ENCODE data around the gene CACNB2. TPM values are rescaled to one million over a fixed set of nuclear protein-coding genes. Genes with fewer than 3 reads are reported as not detected.

Gene CACNB2
- total and polyA plus RNA-seq, 4 donors, result 0.90 to 23.9 (median 3.7) TPM

DNA sequence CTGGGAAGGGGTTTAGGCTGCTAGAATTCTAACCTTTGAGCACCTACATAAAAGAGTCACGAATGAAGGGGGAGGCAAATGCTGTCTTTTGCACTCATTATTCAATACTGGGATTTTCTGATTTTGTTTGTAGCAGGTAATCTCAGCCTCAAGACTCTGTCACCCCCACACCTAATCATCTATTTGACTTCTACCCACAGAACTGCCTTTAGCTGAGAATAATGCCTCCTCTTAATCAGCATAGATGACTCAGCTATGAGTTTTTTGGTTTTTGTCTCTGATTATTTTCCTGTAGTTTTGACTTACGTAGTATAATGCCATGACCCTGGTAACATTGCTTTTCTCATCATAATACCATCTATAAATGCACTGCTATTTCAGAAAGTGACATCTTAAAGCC, 42.7 kb upstream of the CACNB2 start:
- H3K9me3 ChIP-seq (ENCODE audit: control insufficient read depth in 4 of 4, insufficient read depth in 3 of 4, low read length in 3 of 4), result no peaks in the 10 kb centered on the region
- H3K9ac ChIP-seq (ENCODE audit: insufficient read depth in 1 of 2, low read length in 2 of 2), result no peak overlapping the region
- no peaks in the 10 kb centered on the region for H3K36me3 ChIP-seq (ENCODE audit: control insufficient read depth in 4 of 4, insufficient read depth in 4 of 4, low read length in 4 of 4)
- no peaks in the 10 kb centered on the region for H3K27me3 ChIP-seq (ENCODE audit: control insufficient read depth in 3 of 3, insufficient read depth in 3 of 3, low read length in 2 of 3)
- no peak overlapping the region for H3K4me3 ChIP-seq
- WGBS, 2 donors, result 85 to 88% methylated on average over 2 of the region's 2 CpGs
- DNase-seq, result no peak
- H3K4me1 ChIP-seq (ENCODE audit: control insufficient read depth in 5 of 5, insufficient read depth in 5 of 5, low read length in 5 of 5), result peaks cover 0 to 4% (median 0%) of the 10 kb centered on the region in 5 donors
- H3K27ac ChIP-seq (ENCODE audit: low read depth in 1 of 2, low read length in 1 of 2), result no peak overlapping the region
- ATAC-seq (ENCODE audit: insufficient read depth, low FRiP score), result no peak
- no peak for TF ChIP-seq CTCF (IDR thresholded peaks at IDR 0.05; ENCODE audit: control extremely low read depth, extremely low read depth)

DNA sequence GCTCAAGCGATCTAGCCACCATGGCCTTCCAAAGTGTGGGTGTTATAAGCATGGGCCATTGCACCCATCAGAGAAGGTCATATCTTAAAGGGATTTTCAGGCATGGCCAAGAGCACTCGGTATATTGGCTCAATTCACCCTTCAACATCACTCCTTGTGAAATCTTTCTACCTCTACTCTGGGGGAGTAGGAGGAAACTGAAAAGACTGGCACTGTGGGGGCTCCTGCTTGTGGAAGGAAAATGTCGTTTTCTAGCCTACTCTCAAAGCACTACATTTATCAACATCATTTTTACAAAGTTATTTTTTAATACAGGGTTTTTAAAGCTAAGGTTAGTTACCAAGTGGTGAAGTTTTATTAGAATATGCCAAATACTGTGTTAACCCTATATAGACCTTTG, 42.0 kb upstream of the CACNB2 start:
- DNase-seq, result no peak
- TF ChIP-seq CTCF (IDR thresholded peaks at IDR 0.05; ENCODE audit: control extremely low read depth, extremely low read depth), result no peak
- H3K9ac ChIP-seq (ENCODE audit: insufficient read depth in 1 of 2, low read length in 2 of 2), result no peak overlapping the region
- peaks cover 0 to 4% (median 0%) of the 10 kb centered on the region in 5 donors for H3K4me1 ChIP-seq (ENCODE audit: control insufficient read depth in 5 of 5, insufficient read depth in 5 of 5, low read length in 5 of 5)
- H3K4me3 ChIP-seq, result no peak overlapping the region
- H3K27me3 ChIP-seq (ENCODE audit: control insufficient read depth in 3 of 3, insufficient read depth in 3 of 3, low read length in 2 of 3), result no peaks in the 10 kb centered on the region
- no peak overlapping the region for H3K27ac ChIP-seq (ENCODE audit: low read depth in 1 of 2, low read length in 1 of 2)
- H3K36me3 ChIP-seq (ENCODE audit: control insufficient read depth in 4 of 4, insufficient read depth in 4 of 4, low read length in 4 of 4), result no peaks in the 10 kb centered on the region
- 78 to 80% methylated on average over 3 of the region's 3 CpGs for WGBS, 2 donors
- ATAC-seq (ENCODE audit: insufficient read depth, low FRiP score), result no peak
- H3K9me3 ChIP-seq (ENCODE audit: control insufficient read depth in 4 of 4, insufficient read depth in 3 of 4, low read length in 3 of 4), result no peaks in the 10 kb centered on the region

DNA sequence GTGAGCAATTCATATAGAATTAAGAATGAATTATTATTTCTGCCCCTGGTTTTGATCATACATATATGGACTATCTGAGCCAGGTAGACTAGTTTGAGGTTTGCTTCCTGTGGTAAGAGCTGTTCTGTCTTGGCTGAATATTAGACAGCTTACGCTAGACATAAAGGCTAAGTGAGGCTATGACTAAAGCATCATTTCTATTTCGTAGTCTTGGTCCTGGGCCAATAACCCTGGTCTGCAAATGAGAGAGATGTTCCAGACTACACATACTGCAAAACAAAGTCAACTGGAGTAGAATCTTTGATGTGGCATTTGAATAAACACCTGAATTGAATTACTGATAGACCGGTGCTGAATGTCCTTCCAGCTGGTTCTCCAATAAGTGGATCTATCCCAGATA, 40.8 kb upstream of the CACNB2 start:
- Histone ChIP-seq H3K27ac (ENCODE audit: low read depth in 1 of 2, low read length in 1 of 2) (no peak overlapping the region), H3K4me1 (ENCODE audit: control insufficient read depth in 5 of 5, insufficient read depth in 5 of 5, low read length in 5 of 5) (peaks cover 0 to 4% (median 0%) of the 10 kb centered on the region in 5 donors), H3K9me3 (ENCODE audit: control insufficient read depth in 4 of 4, insufficient read depth in 3 of 4, low read length in 3 of 4) (no peaks in the 10 kb centered on the region), H3K27me3 (ENCODE audit: control insufficient read depth in 3 of 3, insufficient read depth in 3 of 3, low read length in 2 of 3) (no peaks in the 10 kb centered on the region), H3K36me3 (ENCODE audit: control insufficient read depth in 4 of 4, insufficient read depth in 4 of 4, low read length in 4 of 4) (no peaks in the 10 kb centered on the region), H3K4me3 (no peak overlapping the region), H3K9ac (ENCODE audit: insufficient read depth in 1 of 2, low read length in 2 of 2) (no peak overlapping the region)
- ATAC-seq (ENCODE audit: insufficient read depth, low FRiP score), result no peak
- no peak for TF ChIP-seq CTCF (IDR thresholded peaks at IDR 0.05; ENCODE audit: control extremely low read depth, extremely low read depth)
- DNase-seq, result no peak
- WGBS, 2 donors, result 92 to 95% methylated on average over 3 of the region's 3 CpGs

- H3K27me3 ChIP-seq (ENCODE audit: control insufficient read depth in 3 of 3, insufficient read depth in 3 of 3, low read length in 2 of 3), result no peaks in the 10 kb centered on the region
- no peak overlapping the region for H3K9ac ChIP-seq (ENCODE audit: insufficient read depth in 1 of 2, low read length in 2 of 2)
- no peak overlapping the region for H3K27ac ChIP-seq (ENCODE audit: low read depth in 1 of 2, low read length in 1 of 2)
- H3K4me3 ChIP-seq, result no peak overlapping the region
- peaks cover 0 to 4% (median 0%) of the 10 kb centered on the region in 5 donors for H3K4me1 ChIP-seq (ENCODE audit: control insufficient read depth in 5 of 5, insufficient read depth in 5 of 5, low read length in 5 of 5)
- 41 to 63% methylated on average over 1 of the region's 1 CpG for WGBS, 2 donors
- H3K9me3 ChIP-seq (ENCODE audit: control insufficient read depth in 4 of 4, insufficient read depth in 3 of 4, low read length in 3 of 4), result no peaks in the 10 kb centered on the region
- no peak for DNase-seq
- ATAC-seq (ENCODE audit: insufficient read depth, low FRiP score), result no peak
- no peaks in the 10 kb centered on the region for H3K36me3 ChIP-seq (ENCODE audit: control insufficient read depth in 4 of 4, insufficient read depth in 4 of 4, low read length in 4 of 4)
- TF ChIP-seq CTCF (IDR thresholded peaks at IDR 0.05; ENCODE audit: control extremely low read depth, extremely low read depth), result no peak
Measured at GRCh38 chr10:18100669-18101068, 39.6 kb upstream of the CACNB2 start.

All from lung (tissue), 12 donors.